GM12801 (cell line): Measurements from ENCODE around the gene DLX3.

Source experiments
- CTCF ChIP-seq: IDR thresholded peaks from one replicate; pipeline ENCODE4 v1.5.1; 2011; ENCODE audit warnings: control low read depth; ENCODE audit not compliant: insufficient read length; ENCODE audit errors: extremely low read depth

DLX3 gene

GRCh38 chr17:50027881-50028735 is 33.1 kb upstream of the DLX3 start:
- TF ChIP-seq CTCF = no peak

DNA sequence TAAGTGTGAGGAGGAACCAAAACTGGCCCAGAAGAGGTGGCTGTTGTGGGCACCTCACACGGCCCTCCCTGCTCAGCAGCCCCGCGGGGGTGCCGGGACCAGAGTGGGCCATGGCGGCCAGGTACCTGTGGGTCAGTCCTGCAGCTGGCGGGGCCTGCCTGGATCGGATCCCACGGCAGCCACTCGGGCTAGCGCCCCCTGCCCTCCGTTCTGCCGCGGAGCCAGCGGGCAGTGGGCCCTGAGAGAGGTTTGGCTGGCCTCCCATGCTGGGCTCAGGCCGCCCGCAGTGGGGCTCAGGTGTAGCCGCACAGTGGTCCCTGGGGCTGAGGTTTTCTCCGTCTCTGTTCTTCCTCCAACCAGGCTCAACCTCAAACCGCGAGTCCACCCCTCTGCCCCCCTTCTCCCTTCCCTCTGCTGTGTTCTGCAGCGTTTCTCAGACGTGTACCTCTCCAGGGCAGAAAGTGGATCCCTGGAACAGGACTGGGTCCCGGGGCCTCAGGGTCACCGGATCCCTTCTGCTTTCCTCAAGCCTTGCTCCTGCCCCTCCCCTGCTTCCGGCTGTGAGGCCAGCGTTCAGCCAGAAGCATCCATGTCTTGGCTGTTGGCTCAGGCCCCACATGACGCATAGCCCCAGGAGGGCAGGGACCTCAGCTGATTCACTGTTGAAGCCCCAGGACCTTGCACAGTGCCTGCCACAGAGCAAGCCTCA is 32.3 kb upstream of the DLX3 start:
- no peak for TF ChIP-seq CTCF

DNA sequence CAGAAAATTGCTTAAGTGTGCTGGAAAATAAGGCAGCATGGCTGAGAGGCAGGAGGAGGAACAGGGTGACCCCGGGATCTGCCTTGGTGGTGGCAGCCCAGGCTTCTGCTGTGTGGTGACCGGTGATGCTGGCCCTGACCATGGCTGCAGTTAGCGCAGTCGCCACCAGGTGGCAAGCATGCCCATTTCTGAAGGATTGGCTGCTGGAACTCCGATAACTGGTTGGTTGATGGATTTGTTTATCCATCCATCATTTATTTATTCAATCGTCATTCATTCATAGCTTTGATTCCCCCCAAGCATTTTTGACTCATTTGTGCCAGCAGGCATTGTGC is 31.8 kb upstream of the DLX3 start:
- TF ChIP-seq CTCF = peak; percentile 80

- no peak for TF ChIP-seq CTCF
Measured at GRCh38 chr17:50026046-50026675, 31.1 kb upstream of the DLX3 start.

- no peak for TF ChIP-seq CTCF
Measured at GRCh38 chr17:50024808-50025207, 29.8 kb upstream of the DLX3 start.

GRCh38 chr17:50023520-50023919 is 28.5 kb upstream of the DLX3 start:
- TF ChIP-seq CTCF = no peak

DNA sequence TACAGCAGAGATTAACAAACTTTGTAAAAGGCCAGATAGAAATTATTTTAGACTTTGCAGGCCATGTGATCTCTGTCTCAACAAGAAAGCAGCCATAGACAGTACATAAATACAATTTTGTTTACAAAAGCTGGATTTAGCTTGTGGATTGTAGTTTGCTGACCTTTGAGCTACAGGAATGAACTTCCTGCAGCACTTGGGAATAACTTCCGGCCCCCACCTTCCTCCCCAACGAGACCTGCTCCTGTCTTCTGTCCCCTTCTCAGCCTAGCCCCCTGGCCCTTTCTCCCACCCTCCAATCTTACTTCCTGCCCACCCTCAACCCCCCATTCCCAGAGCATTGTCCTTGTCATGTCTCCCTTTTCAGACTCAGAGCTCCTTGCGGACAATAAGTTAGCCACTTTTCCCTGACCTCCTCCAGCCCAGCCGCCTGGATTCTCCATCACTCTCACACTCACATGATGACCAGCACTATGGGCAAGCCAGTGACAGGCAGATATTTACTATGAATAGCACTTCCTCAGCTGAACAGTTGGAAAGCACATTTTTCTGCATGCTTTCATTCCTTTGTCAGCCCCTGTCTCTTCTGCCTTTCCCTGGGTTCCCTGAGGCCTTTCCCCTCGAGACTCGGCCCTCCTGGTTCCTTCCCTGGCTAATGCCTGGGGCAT is 27.6 kb upstream of the DLX3 start:
- no peak for TF ChIP-seq CTCF
